HepG2 (cell line): ENCODE results near the gene ENKUR. TPM values are rescaled to one million over a fixed set of nuclear protein-coding genes. Genes with fewer than 3 reads are reported as not detected.

Experiments used
- ATAC-seq: fragments of 200-7000 bp; cut with Tn5 transposase; 3 replicates; pipeline ENCODE4 v1.9.1; 2020; ENCODE audit warnings: mild to moderate bottlenecking, moderate library complexity
- BruUV-seq: library from RNA; stranded (reverse); fragments of 400-500 nt; replicated peaks from 2 replicates; lab custom pipeline; 2021; lab: Mats Ljungman, UMichigan
- CTCF ChIA-PET: fragments of 300-600 bp; formaldehyde crosslinking; extraction: SDS; loops from one replicate; lab custom pipeline; 2021; ENCODE audit warnings: low total read pairs, inconsistent platforms, low intra/inter-chr PET ratio; lab: Yijun Ruan, JAX
- POLR2A ChIA-PET: fragments of 350-600 bp; sonication (Branson Sonifier 250); formaldehyde crosslinking; loops from one replicate; lab custom pipeline; 2020; ENCODE audit warnings: antibody characterized with exemption, inconsistent platforms; lab: Yijun Ruan, JAX
- DNase-seq: peaks from one replicate; pipeline ENCODE4 v3.0.0-alpha.2; 2015; ENCODE audit warnings: low spot score
- FAIRE-seq: peaks from 3 replicates; lab custom pipeline; 2011; peaks lifted over from hg19 to GRCh38; lab: Jason Lieb, UNC
- H2AFZ ChIP-seq: one replicate; pipeline ENCODE4 v1.6.1; 2011; ENCODE audit warnings: low read length, inconsistent platforms
- H3K27ac ChIP-seq: fragments of 300-600 bp; 3 replicates; pipeline ENCODE4 v1.8.0; 2011; ENCODE audit warnings: mixed run types, mild to moderate bottlenecking, mixed read lengths, low read length, inconsistent platforms; ENCODE audit not compliant: insufficient read depth; ENCODE audit errors: extremely low read length
- H3K27me3 ChIP-seq, 2 experiments: fragments of 200-600 bp in 1 of 2; 2 replicates in 1 of 2; 3 replicates in 1 of 2; pipeline versions ENCODE4 v1.6.0 to v1.8.0; 2011; ENCODE audit warnings: low read length in 2 of 2, mild to moderate bottlenecking in 2 of 2, moderate library complexity in 2 of 2, inconsistent platforms in 1 of 2; ENCODE audit not compliant: insufficient read depth in 2 of 2, control insufficient read depth in 1 of 2
- H3K36me3 ChIP-seq, 2 experiments: fragments of 200-600 bp in 1 of 2; replicated peaks in 1 of 2; 2 replicates in 1 of 2; 3 replicates in 1 of 2; pipeline versions ENCODE4 v1.5.1 to v1.8.0; 2011; ENCODE audit warnings: low read length in 2 of 2, inconsistent platforms in 1 of 2; ENCODE audit not compliant: insufficient read depth in 2 of 2, control insufficient read depth in 1 of 2
- H3K4me1 ChIP-seq: 2 replicates; pipeline ENCODE4 v1.5.1; 2012; ENCODE audit warnings: low read length, inconsistent platforms; ENCODE audit not compliant: insufficient read depth
- H3K4me2 ChIP-seq: 2 replicates; pipeline ENCODE4 v1.6.0; 2011; ENCODE audit warnings: low read depth, low read length, inconsistent platforms
- H3K4me3 ChIP-seq, 3 experiments: fragments of 200-600 bp in 1 of 3; sonication (generic), shearing (Covaris generic) in 1 of 3; replicated peaks in 1 of 3; 2 replicates each; pipeline ENCODE4 v1.5.1; 2011 to 2016; ENCODE audit warnings: low read length in 3 of 3, inconsistent platforms in 2 of 3, low read depth in 2 of 3, mild to moderate bottlenecking in 2 of 3, control low read depth in 1 of 3, mixed read lengths in 1 of 3; ENCODE audit not compliant: insufficient read depth in 1 of 3
- H3K79me2 ChIP-seq: one replicate; pipeline ENCODE4 v1.6.1; 2011; ENCODE audit warnings: low read length, inconsistent platforms; ENCODE audit not compliant: insufficient read depth
- H3K9ac ChIP-seq: 2 replicates; pipeline ENCODE4 v1.6.0; 2011; ENCODE audit warnings: mild to moderate bottlenecking, low read depth, low read length, inconsistent platforms; ENCODE audit not compliant: insufficient read depth
- H3K9me3 ChIP-seq: 2 replicates; pipeline ENCODE4 v1.5.1; 2012; ENCODE audit warnings: mild to moderate bottlenecking, low read length
- H4K20me1 ChIP-seq: 2 replicates; pipeline ENCODE4 v1.6.0; 2011; ENCODE audit warnings: inconsistent platforms, mild to moderate bottlenecking, low read length, moderate library complexity; ENCODE audit not compliant: insufficient read depth
- BCLAF1 ChIP-seq: fragments of 450-650 bp; IDR thresholded peaks from 2 replicates; pipeline ENCODE4 v1.6.1; 2017; ENCODE audit warnings: mild to moderate bottlenecking
- CC2D1A ChIP-seq: sonication (generic); formaldehyde crosslinking; IDR thresholded peaks from 2 replicates; pipeline ENCODE4 v1.8.1; 2023; ENCODE audit warnings: mild to moderate bottlenecking, missing genetic modification reagents
- HOXA3 ChIP-seq: sonication (generic); formaldehyde crosslinking; IDR thresholded peaks from 2 replicates; pipeline ENCODE4 v1.5.0; 2020; ENCODE audit warnings: missing genetic modification reagents
- RORA ChIP-seq: sonication (generic); formaldehyde crosslinking; IDR thresholded peaks from 2 replicates; pipeline ENCODE4 v1.5.0; 2020; ENCODE audit warnings: mild to moderate bottlenecking, missing genetic modification reagents, moderate library complexity
- SP4 ChIP-seq: sonication (generic); formaldehyde crosslinking; IDR thresholded peaks from 2 replicates; pipeline ENCODE4 v1.8.1; 2023; ENCODE audit warnings: mild to moderate bottlenecking, missing genetic modification reagents
- TFAP4 ChIP-seq: sonication (generic); IDR thresholded peaks from 2 replicates; pipeline ENCODE4 v1.6.1; 2016; ENCODE audit warnings: low read depth, borderline replicate concordance
- ZNF225 ChIP-seq: sonication (generic); formaldehyde crosslinking; IDR thresholded peaks from 2 replicates; pipeline ENCODE4 v1.4.0; 2020; ENCODE audit warnings: mild to moderate bottlenecking, missing genetic modification reagents
- ZNF367 ChIP-seq: sonication (generic); formaldehyde crosslinking; IDR thresholded peaks from 2 replicates; pipeline ENCODE4 v1.4.0; 2020; ENCODE audit warnings: missing genetic modification reagents, borderline replicate concordance
- ZNF652 ChIP-seq: IDR thresholded peaks from 2 replicates; pipeline ENCODE4 v1.6.1; 2016; ENCODE audit warnings: low read depth, borderline replicate concordance
- WGBS: methylation state at CpG from one replicate; pipeline ENCODE4 v1.1.6; 2017; ENCODE audit warnings: low lambda C conversion rate; 5-methylcytosine and 5-hydroxymethylcytosine counted together
- in situ Hi-C: cut with HindIII; loops from 2 replicates; pipeline ENCODE4 v1.10.0; 2017; ENCODE audit warnings: low pct_unique_long_range_greater_than_20kb; ENCODE audit not compliant: extremely low pct_ligation_motif_present
- intact Hi-C: fragments of 100-400 bp; cut with micrococcal nuclease; formaldehyde crosslinking; loops from one replicate; pipeline ENCODE4 v1.10.0; 2022; ENCODE audit not compliant: unreplicated experiment
- polyA plus RNA-seq, 8 experiments: library from polyadenylated mRNA; depleted of rRNA in 3 of 8; stranded (reverse) in 7 of 8; unstranded in 1 of 8; fragments of >200 nt; fragmentation: Illumina TruSeq in 4 of 8; extraction: Trizol in 4 of 8; gene quantifications; 2 replicates each; pipeline versions ENCODE4 v1.2.1 to v1.2.3, GENCODE V29; 2011 to 2016; ENCODE audit warnings: low read depth in 4 of 8, missing spikeins in 1 of 8, mixed read lengths in 1 of 8; ENCODE audit not compliant: insufficient read depth in 1 of 8
- total RNA-seq, 5 experiments: library from RNA; depleted of rRNA; stranded (reverse); fragments of >200 nt; fragmentation: Illumina TruSeq; extraction: Trizol; gene quantifications; 2 replicates each; pipeline ENCODE4 v1.2.3, GENCODE V29; 2016; ENCODE audit warnings: low read depth in 1 of 5
- TF ChIP-seq, protein P1 (sequence below): sonication (generic); formaldehyde crosslinking; IDR thresholded peaks from 2 replicates; pipeline ENCODE4 v1.5.1; 2020; ENCODE audit warnings: mild to moderate bottlenecking, missing genetic modification reagents, moderate library complexity
- TF ChIP-seq, protein P2 (sequence below): IDR thresholded peaks from 2 replicates; pipeline ENCODE4 v1.6.1; 2012; ENCODE audit warnings: low read length, improper control_type of control experiment

Gene ENKUR
- total and polyA plus RNA-seq, 2 of the 13 experiments (the other 11 are each of a cell fraction or from before 2014, with no cell fraction given), result 0.15 TPM

DNA sequence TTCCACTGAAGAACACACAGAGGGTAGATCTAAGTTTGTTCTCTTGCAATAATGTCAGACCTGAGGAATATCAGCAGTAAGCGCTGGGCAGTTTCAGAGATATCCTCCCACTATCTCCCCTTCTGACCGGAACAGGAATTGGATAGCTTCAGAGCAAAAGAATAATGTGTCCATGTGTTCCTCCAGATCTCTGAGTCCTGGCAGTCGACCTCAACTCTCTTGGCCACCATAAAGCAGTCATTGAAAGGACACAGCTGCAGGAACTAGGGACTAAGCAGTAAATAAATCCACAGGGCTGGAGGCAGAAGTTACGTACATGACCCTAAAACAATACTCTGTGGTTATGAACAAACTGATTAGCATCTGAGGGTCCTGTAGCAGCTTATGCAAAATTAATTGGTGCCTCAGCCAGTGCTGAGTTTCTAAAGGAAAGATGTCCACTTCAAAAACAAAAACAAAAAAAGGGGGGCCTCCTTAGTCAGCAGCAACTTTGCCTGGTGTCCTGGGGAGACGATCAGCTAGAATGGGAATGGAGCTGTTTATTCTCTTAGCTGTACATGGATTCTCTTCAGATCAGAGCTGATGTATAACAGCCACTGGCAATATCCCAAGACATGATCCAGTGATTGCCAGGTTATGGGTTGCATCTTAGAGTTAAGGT, 57.1 kb downstream of the ENKUR start (continued):
- TF ChIP-seq TFAP4 (no peak), ZNF367 (no peak), RORA (CRISPR knock-in tag) (no peak), ZNF652 (CRISPR knock-in tag) (no peak)

DNA sequence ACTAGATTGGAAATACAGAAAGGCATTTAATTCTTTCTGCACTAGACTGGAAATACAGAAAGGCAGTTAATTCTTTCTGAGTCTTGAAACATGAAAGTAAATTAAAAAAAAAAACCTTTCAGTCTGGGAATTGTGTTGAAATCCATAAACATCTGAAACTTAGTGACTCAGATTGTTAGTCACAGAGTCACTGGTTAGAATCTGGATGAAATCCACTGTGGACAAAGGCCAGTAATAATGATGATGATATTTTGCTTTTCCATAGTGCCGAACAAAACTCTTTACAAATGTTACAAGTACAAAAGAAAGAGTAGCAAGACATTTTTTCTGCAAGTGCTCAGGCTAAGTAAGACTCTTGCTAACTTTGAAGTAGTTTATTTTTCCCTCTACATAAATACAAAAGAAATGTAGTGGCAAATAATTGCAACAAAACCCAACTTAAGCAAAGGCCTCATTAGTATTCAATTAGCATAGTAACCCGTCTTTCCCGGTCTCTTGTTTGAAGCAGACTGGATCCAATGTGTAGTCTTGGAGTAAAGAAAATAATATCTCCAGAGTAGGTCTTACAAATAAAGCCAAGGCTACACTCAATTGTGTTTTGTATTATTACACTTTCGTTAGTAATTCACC, 57.8 kb downstream of the ENKUR start:
- intact Hi-C loops, result no loop called here
- H3K27me3 ChIP-seq, result no peaks in the 10 kb centered on the region
- in situ Hi-C loops, result no loop called here
- no peak overlapping the region for H3K4me2 ChIP-seq
- CTCF ChIA-PET, result no interaction called here
- H3K9me3 ChIP-seq, result no peaks in the 10 kb centered on the region
- no peak overlapping the region for H3K27ac ChIP-seq
- no peak overlapping the region for H3K9ac ChIP-seq
- ATAC-seq (no peak), DNase-seq (no peak), FAIRE-seq (no peak)
- BruUV-seq, result no TSS peak
- no peaks in the 10 kb centered on the region for H3K36me3 ChIP-seq
- H3K79me2 ChIP-seq, result no peaks in the 10 kb centered on the region
- WGBS, result 44% methylated on average over 4 of the region's 4 CpGs
- H3K4me3 ChIP-seq, result no peak overlapping the region
- H3K4me1 ChIP-seq, result peaks cover 10% of the 10 kb centered on the region
- H4K20me1 ChIP-seq, result no peaks in the 10 kb centered on the region
- no peak overlapping the region for H2AFZ ChIP-seq
- POLR2A ChIA-PET, result no interaction called here
- TF ChIP-seq CC2D1A (CRISPR knock-in tag) (no peak), ZNF225 (CRISPR knock-in tag) (no peak), SP4 (no peak), BCLAF1 (no peak), HOXA3 (CRISPR knock-in tag) (no peak)
- TF ChIP-seq, protein P1, sequence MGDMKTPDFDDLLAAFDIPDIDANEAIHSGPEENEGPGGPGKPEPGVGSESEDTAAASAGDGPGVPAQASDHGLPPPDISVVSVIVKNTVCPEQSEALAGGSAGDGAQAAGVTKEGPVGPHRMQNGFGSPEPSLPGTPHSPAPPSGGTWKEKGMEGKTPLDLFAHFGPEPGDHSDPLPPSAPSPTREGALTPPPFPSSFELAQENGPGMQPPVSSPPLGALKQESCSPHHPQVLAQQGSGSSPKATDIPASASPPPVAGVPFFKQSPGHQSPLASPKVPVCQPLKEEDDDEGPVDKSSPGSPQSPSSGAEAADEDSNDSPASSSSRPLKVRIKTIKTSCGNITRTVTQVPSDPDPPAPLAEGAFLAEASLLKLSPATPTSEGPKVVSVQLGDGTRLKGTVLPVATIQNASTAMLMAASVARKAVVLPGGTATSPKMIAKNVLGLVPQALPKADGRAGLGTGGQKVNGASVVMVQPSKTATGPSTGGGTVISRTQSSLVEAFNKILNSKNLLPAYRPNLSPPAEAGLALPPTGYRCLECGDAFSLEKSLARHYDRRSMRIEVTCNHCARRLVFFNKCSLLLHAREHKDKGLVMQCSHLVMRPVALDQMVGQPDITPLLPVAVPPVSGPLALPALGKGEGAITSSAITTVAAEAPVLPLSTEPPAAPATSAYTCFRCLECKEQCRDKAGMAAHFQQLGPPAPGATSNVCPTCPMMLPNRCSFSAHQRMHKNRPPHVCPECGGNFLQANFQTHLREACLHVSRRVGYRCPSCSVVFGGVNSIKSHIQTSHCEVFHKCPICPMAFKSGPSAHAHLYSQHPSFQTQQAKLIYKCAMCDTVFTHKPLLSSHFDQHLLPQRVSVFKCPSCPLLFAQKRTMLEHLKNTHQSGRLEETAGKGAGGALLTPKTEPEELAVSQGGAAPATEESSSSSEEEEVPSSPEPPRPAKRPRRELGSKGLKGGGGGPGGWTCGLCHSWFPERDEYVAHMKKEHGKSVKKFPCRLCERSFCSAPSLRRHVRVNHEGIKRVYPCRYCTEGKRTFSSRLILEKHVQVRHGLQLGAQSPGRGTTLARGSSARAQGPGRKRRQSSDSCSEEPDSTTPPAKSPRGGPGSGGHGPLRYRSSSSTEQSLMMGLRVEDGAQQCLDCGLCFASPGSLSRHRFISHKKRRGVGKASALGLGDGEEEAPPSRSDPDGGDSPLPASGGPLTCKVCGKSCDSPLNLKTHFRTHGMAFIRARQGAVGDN (CRISPR knock-in tag), result no peak
- TF ChIP-seq, protein P2, sequence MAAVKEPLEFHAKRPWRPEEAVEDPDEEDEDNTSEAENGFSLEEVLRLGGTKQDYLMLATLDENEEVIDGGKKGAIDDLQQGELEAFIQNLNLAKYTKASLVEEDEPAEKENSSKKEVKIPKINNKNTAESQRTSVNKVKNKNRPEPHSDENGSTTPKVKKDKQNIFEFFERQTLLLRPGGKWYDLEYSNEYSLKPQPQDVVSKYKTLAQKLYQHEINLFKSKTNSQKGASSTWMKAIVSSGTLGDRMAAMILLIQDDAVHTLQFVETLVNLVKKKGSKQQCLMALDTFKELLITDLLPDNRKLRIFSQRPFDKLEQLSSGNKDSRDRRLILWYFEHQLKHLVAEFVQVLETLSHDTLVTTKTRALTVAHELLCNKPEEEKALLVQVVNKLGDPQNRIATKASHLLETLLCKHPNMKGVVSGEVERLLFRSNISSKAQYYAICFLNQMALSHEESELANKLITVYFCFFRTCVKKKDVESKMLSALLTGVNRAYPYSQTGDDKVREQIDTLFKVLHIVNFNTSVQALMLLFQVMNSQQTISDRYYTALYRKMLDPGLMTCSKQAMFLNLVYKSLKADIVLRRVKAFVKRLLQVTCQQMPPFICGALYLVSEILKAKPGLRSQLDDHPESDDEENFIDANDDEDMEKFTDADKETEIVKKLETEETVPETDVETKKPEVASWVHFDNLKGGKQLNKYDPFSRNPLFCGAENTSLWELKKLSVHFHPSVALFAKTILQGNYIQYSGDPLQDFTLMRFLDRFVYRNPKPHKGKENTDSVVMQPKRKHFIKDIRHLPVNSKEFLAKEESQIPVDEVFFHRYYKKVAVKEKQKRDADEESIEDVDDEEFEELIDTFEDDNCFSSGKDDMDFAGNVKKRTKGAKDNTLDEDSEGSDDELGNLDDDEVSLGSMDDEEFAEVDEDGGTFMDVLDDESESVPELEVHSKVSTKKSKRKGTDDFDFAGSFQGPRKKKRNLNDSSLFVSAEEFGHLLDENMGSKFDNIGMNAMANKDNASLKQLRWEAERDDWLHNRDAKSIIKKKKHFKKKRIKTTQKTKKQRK, result no peak
